GM13977 (cell line): ENCODE results near the gene MRPS34.

Experiments
- DNase-seq: peaks from one replicate; pipeline ENCODE4 v3.0.0; 2012; ENCODE audit warnings: low spot score
- CTCF ChIP-seq: IDR thresholded peaks from 2 replicates; pipeline ENCODE4 v1.5.1; 2012; ENCODE audit warnings: mild to moderate bottlenecking, control low read depth; ENCODE audit not compliant: insufficient read depth; ENCODE audit errors: extremely low read depth, missing control alignments
- in situ Hi-C: fragments of 300-500 bp; cut with MboI; formaldehyde crosslinking; loops from one replicate; pipeline ENCODE4 v1.12.0; 2022; ENCODE audit warnings: low sequenced_read_pairs, low pct_unique_long_range_greater_than_20kb, mixed read lengths, inconsistent platforms; ENCODE audit not compliant: unreplicated experiment

Gene MRPS34

GRCh38 chr16:1751946-1752345, 21.0 kb downstream of the MRPS34 start:
- in situ Hi-C loops: no loop called here
- no peak for TF ChIP-seq CTCF
- no peak for DNase-seq

GRCh38 chr16:1749152-1750117, 23.5 kb downstream of the MRPS34 start:
- no peak for DNase-seq
- TF ChIP-seq CTCF: no peak
- in situ Hi-C loops: no loop called here

- no peak for TF ChIP-seq CTCF
- DNase-seq: no peak
- in situ Hi-C loops: no loop called here
Observed at GRCh38 chr16:1747934-1748333, 25.0 kb downstream of the MRPS34 start.

GRCh38 chr16:1746693-1747195, 26.2 kb downstream of the MRPS34 start:
- no peak for DNase-seq
- TF ChIP-seq CTCF: no peak

GRCh38 chr16:1745900-1746692, 26.8 kb downstream of the MRPS34 start:
- TF ChIP-seq CTCF: no peak
- in situ Hi-C loops: no loop called here
- DNase-seq: no peak

More at GRCh38 chr16:1746693-1747195, 26.2 kb downstream of the MRPS34 start:
- in situ Hi-C loops: no loop called here

GRCh38 chr16:1745181-1745899, 27.6 kb downstream of the MRPS34 start:
- in situ Hi-C loops: no loop called here
- no peak for TF ChIP-seq CTCF
- no peak for DNase-seq
